Upper lobe of left lung (tissue), 4 donors: Measurements from ENCODE around the gene SIPA1L2.

ENCODE experiments used
- POLR2A ChIP-seq, 4 donors: fragments of 450-650 bp; IDR thresholded peaks; one replicate each; pipeline ENCODE4 v1.5.1; 2016 to 2017; ENCODE audit warnings: antibody characterized with exemption in 4 of 4, mild to moderate bottlenecking in 2 of 4
- TF ChIP-seq, protein P1 (sequence below), 6 experiments: fragments of 450-650 bp in 4 of 6; fragments of 200-600 bp in 2 of 6; sonication (generic) in 2 of 6; IDR thresholded peaks; one replicate each; pipeline ENCODE4 v1.5.1; 2016 to 2019; ENCODE audit warnings: antibody characterized with exemption in 6 of 6

DNA sequence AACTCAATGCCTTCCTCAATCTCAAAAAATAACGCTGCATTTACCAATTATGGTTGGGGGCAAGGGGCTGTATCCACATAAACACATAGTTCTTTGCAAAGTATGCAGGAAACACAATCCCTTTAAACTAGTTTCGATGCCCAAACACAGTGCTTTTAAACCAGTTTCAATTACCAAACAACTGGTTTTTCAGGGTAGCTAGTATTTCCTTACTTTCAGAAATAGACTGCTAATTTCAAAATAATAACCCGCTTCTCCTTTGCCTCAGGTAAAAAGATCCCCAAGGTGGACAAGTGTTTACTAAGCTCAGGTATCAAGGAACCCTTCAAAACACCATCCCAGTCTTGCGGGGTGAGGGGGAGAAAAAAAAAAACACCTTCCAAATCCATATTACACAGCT lies 2.8 kb downstream of the SIPA1L2 start:
- TF ChIP-seq, protein P1, sequence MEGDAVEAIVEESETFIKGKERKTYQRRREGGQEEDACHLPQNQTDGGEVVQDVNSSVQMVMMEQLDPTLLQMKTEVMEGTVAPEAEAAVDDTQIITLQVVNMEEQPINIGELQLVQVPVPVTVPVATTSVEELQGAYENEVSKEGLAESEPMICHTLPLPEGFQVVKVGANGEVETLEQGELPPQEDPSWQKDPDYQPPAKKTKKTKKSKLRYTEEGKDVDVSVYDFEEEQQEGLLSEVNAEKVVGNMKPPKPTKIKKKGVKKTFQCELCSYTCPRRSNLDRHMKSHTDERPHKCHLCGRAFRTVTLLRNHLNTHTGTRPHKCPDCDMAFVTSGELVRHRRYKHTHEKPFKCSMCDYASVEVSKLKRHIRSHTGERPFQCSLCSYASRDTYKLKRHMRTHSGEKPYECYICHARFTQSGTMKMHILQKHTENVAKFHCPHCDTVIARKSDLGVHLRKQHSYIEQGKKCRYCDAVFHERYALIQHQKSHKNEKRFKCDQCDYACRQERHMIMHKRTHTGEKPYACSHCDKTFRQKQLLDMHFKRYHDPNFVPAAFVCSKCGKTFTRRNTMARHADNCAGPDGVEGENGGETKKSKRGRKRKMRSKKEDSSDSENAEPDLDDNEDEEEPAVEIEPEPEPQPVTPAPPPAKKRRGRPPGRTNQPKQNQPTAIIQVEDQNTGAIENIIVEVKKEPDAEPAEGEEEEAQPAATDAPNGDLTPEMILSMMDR (IDR thresholded peaks at IDR 0.05): no peak
- no peak for TF ChIP-seq POLR2A (IDR thresholded peaks at IDR 0.05)
